Measurements from ENCODE around the gene ENOX1.

ENOX1 gene

GRCh38 chr13:43815204-43815603 is 28.4 kb upstream of the ENOX1 start:
- no peak for TF ChIP-seq CTCF (IDR thresholded peaks at IDR 0.05; ENCODE audit: control insufficient read depth, extremely low read depth, insufficient read depth)
- H3K4me3 ChIP-seq (ENCODE audit: low read depth, low read length): no peak overlapping the region
- no peak for DNase-seq (ENCODE audit: low read depth)

GRCh38 chr13:43808676-43809075 is 21.9 kb upstream of the ENOX1 start:
- H3K4me3 ChIP-seq (ENCODE audit: low read depth, low read length): no peak overlapping the region
- no peak for TF ChIP-seq CTCF (IDR thresholded peaks at IDR 0.05; ENCODE audit: control insufficient read depth, extremely low read depth, insufficient read depth)
- no peak for DNase-seq (ENCODE audit: low read depth)

GRCh38 chr13:43805681-43806128 is 18.9 kb upstream of the ENOX1 start:
- DNase-seq (ENCODE audit: low read depth): no peak
- no peak for TF ChIP-seq CTCF (IDR thresholded peaks at IDR 0.05; ENCODE audit: control insufficient read depth, extremely low read depth, insufficient read depth)
- no peak overlapping the region for H3K4me3 ChIP-seq (ENCODE audit: low read depth, low read length)

GRCh38 chr13:43805071-43805468 is 18.3 kb upstream of the ENOX1 start:
- no peak for TF ChIP-seq CTCF (IDR thresholded peaks at IDR 0.05; ENCODE audit: control insufficient read depth, extremely low read depth, insufficient read depth)
- H3K4me3 ChIP-seq (ENCODE audit: low read depth, low read length): no peak overlapping the region
- DNase-seq (ENCODE audit: low read depth): peak; percentile 28

- no peak overlapping the region for H3K4me3 ChIP-seq (ENCODE audit: low read depth, low read length)
- peak; percentile 63 for DNase-seq (ENCODE audit: low read depth)
- peak; percentile 35 for TF ChIP-seq CTCF (IDR thresholded peaks at IDR 0.05; ENCODE audit: control insufficient read depth, extremely low read depth, insufficient read depth)
Observed at GRCh38 chr13:43804461-43805070, 17.8 kb upstream of the ENOX1 start.

- no peak overlapping the region for H3K4me3 ChIP-seq (ENCODE audit: low read depth, low read length)
- no peak for DNase-seq (ENCODE audit: low read depth)
Observed at GRCh38 chr13:43802511-43802910, 15.7 kb upstream of the ENOX1 start.

More at GRCh38 chr13:43802511-43802910, 15.7 kb upstream of the ENOX1 start:
- no peak for TF ChIP-seq CTCF (IDR thresholded peaks at IDR 0.05; ENCODE audit: control insufficient read depth, extremely low read depth, insufficient read depth)
